ENCODE results near the gene MED20.

The MED20 gene

DNA sequence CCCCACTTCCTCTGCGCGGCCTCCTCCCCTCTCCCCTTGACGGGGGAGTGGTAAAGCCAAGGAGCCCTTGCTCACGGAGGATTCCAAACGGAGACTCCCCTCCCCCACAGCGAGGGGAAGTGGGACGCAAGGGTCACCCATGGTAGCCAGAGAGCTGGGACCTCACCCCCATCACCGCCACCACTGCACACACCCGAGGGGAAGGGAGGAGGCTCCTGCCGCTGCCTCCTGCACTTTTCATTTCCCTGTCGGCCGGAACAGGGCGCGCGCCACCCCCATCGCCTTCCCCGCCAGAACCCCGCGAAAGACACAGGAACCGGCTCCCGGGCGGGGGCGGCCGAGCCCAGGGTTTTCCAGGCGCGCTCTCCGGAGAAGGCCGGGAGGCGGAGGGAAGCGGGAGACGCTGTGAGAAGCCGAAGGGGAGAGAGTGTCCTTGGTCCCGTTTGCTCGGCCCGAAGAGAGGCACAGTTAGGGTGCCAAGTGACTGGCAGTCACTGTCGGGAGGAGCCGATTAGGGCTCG lies 19.9 kb upstream of the MED20 start:
- FAIRE-seq: no peak

DNA sequence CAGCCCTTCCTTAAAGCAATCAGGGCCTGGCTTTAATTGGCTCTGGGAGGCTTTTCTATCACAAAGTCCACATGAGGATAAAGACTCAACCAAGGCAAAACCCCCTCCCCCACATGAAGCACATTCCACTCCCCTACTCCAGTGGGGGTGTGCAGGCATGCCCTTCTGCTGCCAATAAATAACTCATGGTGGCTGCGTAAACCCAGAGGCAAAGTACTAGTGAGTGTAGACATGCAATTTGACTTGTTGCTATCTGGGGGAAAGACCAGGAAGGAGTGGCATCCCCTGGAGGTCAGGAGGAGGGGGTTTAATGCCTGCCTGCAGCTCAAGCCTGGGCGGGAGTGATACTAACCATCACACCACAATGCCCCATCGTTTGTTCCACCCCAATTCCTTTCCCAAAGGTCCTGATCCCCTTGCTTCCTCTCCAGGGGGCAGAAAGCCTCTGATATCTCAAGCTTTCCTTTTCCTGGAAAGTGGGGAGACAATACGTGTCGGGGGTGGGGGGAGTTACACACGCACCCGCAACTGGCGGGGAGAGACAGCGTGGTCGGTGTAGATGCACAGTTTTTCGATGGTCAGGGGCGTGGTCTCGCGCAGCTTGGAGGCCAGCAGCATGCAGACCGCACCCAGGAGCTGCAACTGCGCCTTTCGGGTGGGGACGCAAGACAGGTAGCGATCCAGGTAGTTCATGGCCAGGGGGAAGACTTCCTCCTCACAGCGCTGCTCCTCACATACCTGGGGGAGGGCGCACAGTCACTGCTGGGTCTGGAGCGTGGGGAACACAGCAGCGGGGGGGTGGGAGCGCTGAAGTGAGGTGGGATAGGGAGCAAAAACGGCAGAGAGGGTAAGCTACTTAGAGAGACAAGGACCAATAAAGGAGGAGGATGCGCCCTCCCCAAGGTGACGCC lies 19.2 kb upstream of the MED20 start:
- FAIRE-seq: no peak

DNA sequence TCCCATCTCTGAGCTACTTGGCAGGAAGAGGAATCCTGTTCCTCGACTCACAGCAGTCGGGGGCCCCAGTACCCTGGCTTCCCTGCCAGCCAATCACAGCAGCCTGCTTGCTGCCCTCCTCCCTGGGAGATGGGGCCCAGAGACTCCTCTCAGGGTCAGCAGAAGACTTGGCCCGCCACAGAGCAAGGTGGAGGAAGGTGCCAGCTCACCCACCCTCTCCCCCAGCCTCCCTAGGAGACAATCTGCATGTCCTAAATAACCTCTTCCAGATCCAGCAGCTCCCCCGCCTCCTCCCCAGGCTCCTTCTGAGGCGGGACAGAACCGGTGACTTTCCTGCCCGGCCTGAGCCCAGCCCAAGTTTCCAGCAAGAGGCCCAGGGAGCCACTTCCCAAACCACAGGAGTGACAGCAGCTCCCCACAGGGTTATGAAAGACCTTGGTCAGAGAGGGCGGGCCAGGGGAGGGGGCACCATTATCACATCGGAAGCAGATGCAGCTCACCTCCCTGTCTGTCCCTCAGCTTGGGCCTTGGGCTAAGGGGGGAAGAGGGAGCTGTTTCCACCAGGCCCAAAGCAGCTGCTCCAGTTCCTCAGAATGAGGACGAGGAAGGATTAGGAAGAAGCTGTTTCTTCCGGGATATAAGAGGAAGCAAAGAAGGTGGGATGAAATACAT lies 18.4 kb upstream of the MED20 start:
- no peak for FAIRE-seq

DNA sequence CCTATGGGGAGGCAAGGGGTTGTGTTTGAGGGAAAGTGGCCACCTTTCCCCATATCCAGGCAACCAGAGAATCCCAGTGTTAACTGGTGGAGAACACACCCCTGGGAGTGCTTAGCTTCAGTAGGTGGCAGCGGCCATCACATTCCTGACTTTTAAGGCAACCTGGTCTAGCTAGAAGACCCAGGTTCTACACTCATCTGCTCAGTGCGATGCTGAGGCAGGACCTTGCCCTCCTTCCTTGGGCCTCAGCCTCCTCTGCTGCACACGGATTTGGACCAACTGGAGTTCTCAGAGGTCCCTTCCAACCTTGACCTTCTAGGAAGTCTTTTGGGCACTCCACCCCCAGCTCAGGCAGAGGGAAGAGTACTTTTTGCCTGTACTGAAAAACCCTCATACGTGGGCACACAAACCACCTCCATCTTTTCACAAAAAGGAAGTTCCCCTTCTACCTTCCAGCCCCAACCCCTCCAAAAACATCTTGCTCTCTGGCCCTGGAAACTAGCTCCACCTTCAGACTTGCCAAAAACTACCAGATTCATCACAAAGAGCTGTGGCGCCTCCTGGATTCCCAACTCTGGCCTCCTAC lies 17.7 kb upstream of the MED20 start:
- FAIRE-seq: no peak

DNA sequence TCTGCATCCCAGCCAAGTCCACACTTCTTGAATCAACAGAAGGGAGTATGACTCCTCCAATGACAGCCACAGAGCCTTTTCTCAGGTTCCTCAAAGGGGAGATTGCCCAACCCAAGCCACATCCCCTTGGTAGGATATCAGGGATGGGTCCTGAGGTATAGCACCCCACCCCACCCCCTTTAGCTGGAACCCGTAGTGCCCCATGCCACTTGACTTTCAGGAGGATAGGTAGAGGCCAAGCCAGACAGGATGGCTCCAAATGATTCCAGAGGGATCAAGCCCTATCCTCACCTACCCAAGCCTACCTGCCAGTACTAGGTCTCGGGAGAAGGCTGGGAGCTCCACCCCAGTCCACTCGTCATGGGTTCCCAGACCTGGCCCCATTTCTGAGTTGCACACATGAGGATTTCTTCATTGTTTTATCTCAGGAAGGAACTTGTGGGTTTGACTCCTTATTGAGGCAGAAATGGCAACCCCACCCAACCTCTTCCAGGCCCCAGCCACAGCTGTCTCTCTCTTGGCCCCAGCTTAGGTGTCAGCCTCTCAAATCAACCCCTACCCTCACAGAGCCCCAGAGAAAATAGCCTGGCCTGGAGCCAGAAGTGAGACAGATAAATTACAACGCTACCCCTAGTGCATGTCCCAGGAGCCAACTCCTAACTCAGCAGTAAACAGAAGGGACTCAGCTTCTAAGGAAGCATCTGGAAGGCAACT lies 17.1 kb upstream of the MED20 start:
- no peak for FAIRE-seq

DNA sequence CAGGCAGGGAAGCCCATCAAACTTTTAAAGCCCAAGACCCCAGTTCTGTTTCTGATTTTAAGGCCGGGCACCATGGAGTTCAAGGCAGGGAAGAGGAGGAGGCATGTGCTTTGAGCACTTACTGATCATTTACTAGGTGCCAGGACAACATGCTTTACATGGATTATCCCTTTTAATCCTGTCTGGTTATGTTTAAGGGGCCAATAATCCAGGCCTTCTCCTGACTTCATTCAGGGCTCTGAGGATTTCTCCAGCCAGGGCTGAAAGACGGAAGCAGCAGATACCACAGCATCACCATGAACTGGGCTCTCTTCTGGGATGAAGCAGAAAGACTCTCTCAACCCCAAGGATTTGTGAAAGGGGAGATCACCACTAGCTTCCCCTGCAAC lies 16.5 kb upstream of the MED20 start:
- no peak for FAIRE-seq

DNA sequence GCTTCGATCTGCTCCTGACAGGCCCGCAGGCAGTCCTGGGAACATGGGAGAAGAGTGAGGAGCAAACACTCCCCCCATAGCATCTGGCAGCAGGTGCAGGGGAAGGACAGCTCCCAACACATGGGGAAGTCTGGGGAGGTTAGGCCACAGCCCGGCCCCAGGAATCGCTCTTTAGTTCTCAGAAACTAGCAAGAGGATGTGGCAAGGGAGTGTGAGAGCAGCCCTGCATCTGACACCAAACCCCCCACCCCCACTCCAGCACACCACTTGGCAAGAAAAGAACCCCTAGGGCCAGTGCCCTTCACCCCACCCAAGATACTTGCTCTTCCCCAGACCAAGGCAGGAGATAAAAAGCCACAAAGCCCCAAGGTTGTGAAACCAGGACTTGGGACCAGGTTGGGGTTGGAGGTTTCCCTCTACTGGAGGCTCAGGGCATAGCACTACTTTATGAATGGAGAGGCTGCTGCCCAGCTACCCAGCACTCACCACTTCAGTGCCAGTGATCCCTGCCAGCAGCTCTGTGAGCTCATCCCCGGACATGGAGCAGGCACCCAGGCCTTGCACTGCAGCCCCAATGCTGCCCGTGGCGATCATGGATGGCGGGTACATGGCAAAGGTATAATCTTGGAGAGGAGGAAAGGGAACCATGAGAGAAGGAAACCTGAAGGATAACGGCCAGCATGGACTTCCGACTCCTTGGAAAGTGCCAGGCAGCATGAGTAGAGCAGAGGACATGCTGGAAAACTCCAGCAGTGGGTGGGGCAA lies 15.3 kb upstream of the MED20 start:
- FAIRE-seq: no peak

DNA sequence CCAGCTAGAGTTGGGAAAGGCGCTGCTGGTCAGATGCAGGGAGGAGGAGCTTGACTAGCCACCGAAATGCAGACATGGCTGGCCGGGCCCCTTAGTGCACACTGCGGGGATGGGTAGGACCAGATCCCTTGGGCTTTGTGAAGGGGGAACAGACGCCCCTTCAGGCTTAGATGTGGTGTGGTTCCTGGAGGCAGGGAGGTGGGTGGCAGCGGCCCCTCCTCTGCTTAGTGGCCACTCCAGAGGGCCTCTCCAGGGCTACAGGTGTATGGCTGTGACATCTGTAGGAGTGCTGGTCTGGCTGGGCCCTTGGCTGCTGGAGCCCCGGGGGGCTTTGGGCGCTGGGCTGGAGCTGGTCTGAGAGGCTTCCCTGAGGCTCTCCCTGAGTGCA lies 14.7 kb upstream of the MED20 start:
- no peak for FAIRE-seq

DNA sequence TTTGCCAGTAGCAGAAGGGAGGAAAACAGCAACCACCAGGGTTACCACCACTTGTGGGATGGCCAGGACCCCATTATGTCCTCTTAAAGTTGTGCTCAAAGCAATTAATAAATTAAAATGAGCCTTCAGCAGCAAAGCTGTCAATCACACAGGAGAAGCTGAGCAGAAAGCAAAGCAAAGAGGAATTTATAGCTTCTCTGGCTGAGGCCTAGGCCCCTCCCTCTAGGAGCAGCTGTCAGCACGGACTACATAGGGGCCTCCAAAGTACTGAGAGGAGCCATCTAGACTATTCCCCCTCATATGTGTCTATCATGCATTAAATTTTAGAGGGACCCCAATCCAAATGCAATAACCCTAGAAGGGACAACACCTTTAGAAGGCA lies 14.2 kb upstream of the MED20 start:
- FAIRE-seq: no peak

DNA sequence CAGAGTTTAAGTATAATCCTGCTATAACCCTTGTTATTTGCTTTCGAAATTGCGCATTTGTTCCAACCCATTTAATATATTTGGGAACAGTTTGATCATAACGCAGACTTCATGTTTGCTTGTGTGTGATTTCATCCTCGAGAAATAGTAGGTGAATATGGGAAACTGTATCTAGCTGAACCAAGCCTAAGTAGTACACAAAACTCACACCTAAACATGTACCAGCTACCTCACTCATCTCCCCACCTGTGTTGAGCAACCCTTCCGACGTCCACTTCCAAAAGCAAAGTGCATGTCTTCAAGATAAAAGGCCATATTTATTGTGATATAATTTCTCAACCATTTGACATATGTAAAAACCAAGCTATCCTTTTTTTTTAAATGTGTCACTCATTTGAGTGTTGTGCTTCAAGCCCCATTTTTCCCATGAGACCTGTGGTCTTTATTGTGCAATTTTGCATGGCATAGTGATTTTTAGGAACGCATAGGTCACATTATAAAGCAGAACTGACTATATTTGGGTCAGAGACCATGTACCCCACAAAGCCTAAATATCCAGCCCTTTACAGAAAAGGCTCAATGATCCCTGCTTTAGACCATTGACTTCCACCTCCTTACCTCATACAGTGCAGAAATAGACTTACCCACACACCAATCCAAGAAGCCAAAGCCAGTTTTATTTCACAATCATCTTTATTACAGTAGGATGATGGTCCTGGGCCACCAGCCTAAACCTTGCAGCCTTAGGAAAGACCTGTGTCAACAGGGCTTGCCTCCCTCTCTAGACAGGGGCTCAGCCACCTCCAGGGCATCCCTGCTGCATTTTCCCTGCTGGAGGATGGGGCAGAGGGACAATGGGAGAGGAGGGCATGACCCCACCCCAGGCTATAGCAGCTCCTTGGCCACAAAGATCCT lies 13.6 kb upstream of the MED20 start:
- no peak for FAIRE-seq

DNA sequence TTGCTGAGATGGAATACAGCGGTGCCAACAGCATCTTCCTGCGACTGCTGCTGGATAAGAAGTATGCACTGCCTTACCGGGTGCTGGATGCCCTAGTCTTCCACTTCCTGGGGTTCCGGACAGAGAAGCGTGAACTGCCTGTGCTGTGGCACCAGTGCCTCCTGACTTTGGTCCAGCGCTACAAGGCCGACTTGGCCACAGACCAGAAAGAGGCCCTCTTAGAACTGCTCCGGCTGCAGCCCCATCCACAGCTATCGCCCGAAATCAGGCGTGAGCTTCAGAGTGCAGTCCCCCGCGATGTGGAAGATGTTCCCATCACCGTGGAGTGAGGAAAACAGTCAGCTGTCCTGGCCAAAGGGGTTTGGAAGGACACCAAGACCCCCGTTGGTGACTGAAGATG lies 11.4 kb upstream of the MED20 start:
- FAIRE-seq: no peak

DNA sequence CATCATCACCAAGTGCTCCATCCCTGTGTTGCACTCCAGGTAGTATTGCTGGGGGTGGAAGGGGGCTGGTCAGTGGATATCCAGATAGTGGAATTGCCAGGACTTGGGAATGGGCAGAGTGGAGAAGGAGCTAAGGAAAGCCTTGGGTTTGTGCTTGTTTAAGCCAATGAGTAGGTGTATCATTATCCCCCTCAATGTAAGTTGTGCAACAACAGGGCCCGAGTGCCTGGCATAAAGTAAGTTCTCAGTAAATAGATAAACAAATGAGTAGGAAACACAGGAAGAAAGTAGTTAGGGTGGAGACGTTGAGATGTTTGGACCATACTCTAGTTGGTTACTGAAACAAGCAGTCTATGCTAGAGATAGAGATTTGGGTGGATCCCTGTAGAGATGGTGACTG lies 10.9 kb upstream of the MED20 start:
- FAIRE-seq: no peak

DNA sequence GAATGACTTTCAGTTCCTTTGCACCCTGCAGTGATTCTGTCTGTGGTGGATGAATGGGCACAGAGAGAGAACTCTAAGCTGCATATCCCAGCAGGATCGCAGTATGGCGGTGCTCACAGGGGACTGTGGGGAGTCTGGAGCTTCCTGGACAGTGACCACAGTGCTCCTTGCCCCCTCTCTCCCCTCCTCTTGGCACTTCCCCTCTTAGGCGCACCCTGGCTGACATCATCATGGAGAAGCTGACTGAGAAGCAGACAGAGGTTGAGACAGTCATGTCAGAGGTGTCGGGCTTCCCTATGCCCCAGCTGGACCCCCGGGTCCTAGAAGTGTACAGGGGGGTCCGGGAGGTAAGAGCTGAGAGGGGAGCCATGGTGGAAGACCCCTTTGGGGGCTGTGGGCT lies 9.0 kb upstream of the MED20 start:
- FAIRE-seq: no peak

DNA sequence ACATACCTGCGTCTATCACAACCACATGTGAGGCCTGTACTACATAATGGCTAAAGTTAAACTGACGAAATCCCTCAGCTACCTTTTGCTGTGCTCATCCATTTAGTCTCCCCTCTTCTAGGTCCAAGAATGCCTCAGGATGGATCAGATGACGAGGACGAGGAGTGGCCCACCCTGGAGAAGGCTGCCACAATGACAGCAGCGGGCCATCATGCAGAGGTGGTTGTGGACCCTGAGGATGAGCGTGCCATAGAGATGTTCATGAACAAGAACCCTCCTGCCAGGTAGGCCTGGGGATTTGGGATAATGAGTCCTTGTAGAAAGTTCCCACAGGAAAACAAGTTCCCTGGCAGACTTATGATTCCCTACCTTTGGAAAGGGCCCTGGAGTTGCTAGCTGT lies 6.3 kb upstream of the MED20 start:
- FAIRE-seq: no peak

DNA sequence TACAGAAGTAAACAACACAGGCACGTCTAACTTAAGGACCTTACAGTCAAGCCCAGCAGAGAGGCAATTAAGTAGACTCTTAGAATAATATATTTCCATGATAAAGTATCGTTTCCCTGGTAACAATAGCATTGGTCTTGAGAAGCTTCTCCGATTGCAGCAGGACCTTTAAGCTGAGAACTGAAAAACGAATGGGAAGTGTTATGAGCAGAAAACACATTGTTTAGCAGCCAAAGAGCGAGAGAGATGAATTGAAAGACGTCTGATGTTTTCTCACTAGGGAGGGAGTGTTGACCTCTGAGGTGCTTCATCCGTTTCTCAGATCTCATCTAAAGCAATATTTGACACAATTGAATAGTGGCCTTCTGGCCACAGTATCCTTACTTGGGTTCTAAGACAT lies 1.2 kb upstream of the MED20 start:
- no peak for FAIRE-seq

DNA sequence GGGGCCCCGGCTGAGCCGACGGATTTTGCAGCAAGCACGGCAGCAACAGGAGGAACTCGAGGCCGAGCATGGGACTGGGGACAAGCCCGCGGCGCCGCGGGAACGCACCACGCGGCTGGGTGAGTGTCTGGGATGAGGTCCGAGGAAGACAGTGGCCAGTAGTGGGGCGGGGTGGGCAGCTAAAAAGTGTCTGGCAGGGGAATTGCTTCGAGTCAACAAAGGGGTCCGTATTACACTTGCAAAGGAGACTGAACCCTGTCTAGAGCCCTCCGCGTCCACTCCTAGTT lies 716 bp upstream of the MED20 start:
- FAIRE-seq: no peak

DNA sequence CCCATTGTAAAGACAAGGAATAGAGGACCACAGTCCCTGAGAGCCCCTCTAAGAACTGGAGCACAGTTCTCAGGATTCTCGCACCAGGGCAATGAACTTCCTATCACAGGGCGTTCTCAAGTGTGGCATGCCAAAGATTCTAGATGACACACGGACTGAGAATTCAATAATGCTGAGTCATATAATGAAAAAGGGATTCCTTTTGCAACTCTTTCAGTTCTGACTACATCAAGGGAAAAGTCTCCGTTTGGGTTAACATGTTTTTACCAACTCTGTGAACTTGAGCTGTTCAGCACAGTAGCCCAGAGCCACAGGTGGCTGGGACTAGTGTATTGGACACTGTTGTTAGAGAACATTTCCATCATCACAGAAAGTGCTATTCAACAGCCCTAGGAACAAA lies 3.4 kb downstream of the MED20 start:
- FAIRE-seq: no peak

DNA sequence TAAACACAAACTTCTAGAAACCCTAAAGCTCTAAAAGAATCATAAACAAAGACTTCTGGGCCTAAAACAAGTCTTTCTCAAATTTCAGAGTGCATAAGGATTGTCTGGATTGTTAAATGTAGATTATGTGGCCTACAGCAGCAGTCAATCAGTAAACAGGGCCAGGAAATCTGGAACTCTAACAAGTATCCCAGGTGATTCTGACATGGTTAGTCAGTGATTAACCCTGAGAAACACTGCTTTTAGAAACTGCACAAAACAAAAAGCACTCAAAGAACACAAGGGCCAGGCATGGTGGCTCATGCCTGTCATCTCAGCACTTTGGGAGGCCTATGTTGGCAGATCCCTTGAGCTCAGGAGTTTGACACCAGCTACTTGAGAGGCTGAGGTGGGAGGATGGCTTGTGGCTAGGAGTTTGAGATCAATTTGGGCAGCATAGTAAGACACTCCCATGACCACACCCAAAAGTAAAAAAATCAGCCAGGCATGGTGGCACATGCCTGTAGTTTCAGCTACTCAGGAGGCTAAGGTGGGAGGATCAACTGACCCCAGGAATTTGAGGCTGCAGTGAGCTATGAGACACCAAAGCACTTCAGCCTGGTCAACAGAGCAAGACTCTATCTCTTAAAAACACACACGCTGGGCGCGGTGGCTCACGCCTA lies 5.9 kb downstream of the MED20 start:
- FAIRE-seq: no peak

DNA sequence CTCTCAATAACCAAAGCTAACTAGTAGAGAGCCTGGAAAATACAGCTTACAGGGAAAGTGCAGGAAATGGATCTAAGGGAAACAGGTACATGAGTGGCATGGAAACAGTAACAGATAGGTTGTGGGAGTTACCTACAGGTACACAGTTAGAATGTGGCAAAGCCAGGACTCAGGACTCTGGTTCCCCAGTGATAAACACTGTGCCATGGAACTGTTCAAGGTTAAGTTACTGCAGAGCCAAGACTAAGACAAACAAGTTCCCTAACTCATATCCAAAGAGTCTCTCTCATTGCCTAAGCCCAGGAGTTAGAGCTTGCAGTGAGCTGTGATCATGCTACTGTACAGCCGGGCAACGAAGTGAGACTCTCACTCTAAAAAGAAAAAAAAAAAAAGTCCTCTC lies 6.6 kb downstream of the MED20 start:
- FAIRE-seq: no peak

DNA sequence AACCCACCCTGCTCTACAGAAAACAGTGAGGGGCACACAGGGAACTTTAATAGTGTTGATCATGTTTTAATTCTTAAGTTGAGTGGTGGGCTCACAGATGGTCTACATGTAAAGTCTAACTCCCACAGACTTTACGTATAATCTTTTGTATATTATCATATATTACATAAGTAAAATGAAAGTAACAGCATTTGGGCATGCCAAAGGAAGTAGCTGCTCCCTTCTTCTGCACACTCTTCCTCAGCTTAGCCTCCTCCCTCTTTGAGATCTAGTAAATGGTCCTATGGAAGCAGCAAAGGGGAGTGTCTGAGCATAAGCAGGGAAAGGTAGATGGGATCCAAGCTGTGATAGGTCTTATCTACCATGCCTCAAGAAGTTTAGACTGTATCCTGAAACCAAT lies 11.2 kb downstream of the MED20 start:
- no peak for FAIRE-seq
